Upper lobe of right lung (tissue), 1 donor: ENCODE measurements around the gene SNRPA1. TPM values are rescaled to one million over a fixed set of nuclear protein-coding genes. Genes with fewer than 3 reads are reported as not detected.

ENCODE experiments used
- ATAC-seq: fragments of 200-7000 bp; cut with Tn5 transposase; one replicate; pipeline ENCODE4 v1.9.1; 2020; ENCODE audit warnings: mild to moderate bottlenecking, moderate library complexity
- DNase-seq: peaks from one replicate; pipeline ENCODE4 v3.0.0-alpha.2; 2020
- H3K27ac ChIP-seq: fragments of 200-600 bp; one replicate; pipeline ENCODE4 v1.8.0; 2022
- H3K27me3 ChIP-seq: fragments of 200-600 bp; one replicate; pipeline ENCODE4 v1.8.0; 2022; ENCODE audit warnings: mild to moderate bottlenecking
- H3K36me3 ChIP-seq: fragments of 200-600 bp; one replicate; pipeline ENCODE4 v1.8.0; 2022
- H3K4me1 ChIP-seq: fragments of 200-600 bp; one replicate; pipeline ENCODE4 v1.8.0; 2022
- H3K4me3 ChIP-seq: fragments of 200-600 bp; one replicate; pipeline ENCODE4 v1.8.0; 2022; ENCODE audit warnings: mild to moderate bottlenecking
- H3K9me3 ChIP-seq: fragments of 200-600 bp; one replicate; pipeline ENCODE4 v1.8.0; 2022
- CTCF ChIP-seq: fragments of 200-600 bp; IDR thresholded peaks from one replicate; pipeline ENCODE4 v1.8.0; 2022; ENCODE audit warnings: antibody characterized with exemption
- intact Hi-C: fragments of 100-400 bp; cut with DNase I; formaldehyde crosslinking; loops from one replicate; pipeline ENCODE4 v1.11.0; 2022
- total RNA-seq: library from RNA; stranded (reverse); fragmentation: NEBNext Ultra II Directional; extraction: Animal tissue kit (Norgen Biotek cat#: 25700); gene quantifications from one replicate; pipeline ENCODE4 v1.2.1, GENCODE V29; 2021
- donor health status: DM: no; HTN: yes; CAD: no; lungs with severe emphysema.

Gene SNRPA1
- total RNA-seq, 1 donor from 2014 or later: 40.7 TPM

- Histone ChIP-seq H3K9me3 (no peaks in the 10 kb centered on the region), H3K4me3 (no peak overlapping the region), H3K27me3 (no peaks in the 10 kb centered on the region), H3K4me1 (peaks cover 20% of the 10 kb centered on the region), H3K27ac (no peak overlapping the region), H3K36me3 (peaks cover 67% of the 10 kb centered on the region)
- no peak for TF ChIP-seq CTCF
- intact Hi-C loops: no loop called here
- ATAC-seq: no peak
- no peak for DNase-seq
These were observed 15.0 kb downstream of the SNRPA1 start for GRCh38 chr15:101280007-101280406.

GRCh38 chr15:101277943-101278564 is 17.0 kb downstream of the SNRPA1 start:
- DNase-seq (no peak), ATAC-seq (no peak)
- peak overlapping the region; percentile 69 for H3K27ac ChIP-seq
- H3K4me1 ChIP-seq: peaks cover 20% of the 10 kb centered on the region
- peaks cover 69% of the 10 kb centered on the region for H3K36me3 ChIP-seq
- no peak for TF ChIP-seq CTCF
- intact Hi-C loops: no loop called here
- H3K4me3 ChIP-seq: peak overlapping the region; percentile 87
- H3K9me3 ChIP-seq: no peaks in the 10 kb centered on the region
- H3K27me3 ChIP-seq: no peaks in the 10 kb centered on the region

- H3K36me3 ChIP-seq: peaks cover 69% of the 10 kb centered on the region
- H3K4me1 ChIP-seq: peaks cover 20% of the 10 kb centered on the region
- intact Hi-C loops: no loop called here
These were observed 17.8 kb downstream of the SNRPA1 start, which contains the start of gene SELENOS for GRCh38 chr15:101277038-101277822. SELENOS (minus strand) TSS chr15:101277485; CDS start chr15:101277417, 68 bp downstream.

GRCh38 chr15:101276501-101277037 is 18.5 kb downstream of the SNRPA1 start:
- Histone ChIP-seq H3K4me1 (peaks cover 20% of the 10 kb centered on the region), H3K9me3 (no peaks in the 10 kb centered on the region), H3K36me3 (peaks cover 69% of the 10 kb centered on the region), H3K27ac (peak overlapping the region; percentile 94), H3K27me3 (no peaks in the 10 kb centered on the region), H3K4me3 (peak overlapping the region; percentile 87)
- intact Hi-C loops: no loop called here
- ATAC-seq (no peak), DNase-seq (no peak)
- TF ChIP-seq CTCF: peak; percentile 20

More at GRCh38 chr15:101277038-101277822, 17.8 kb downstream of the SNRPA1 start, which contains the start of gene SELENOS:
- ATAC-seq (peak; percentile 99), DNase-seq (peak; percentile 96)
- Histone ChIP-seq H3K27ac (peak within 1 kb of the TSS; percentile 94), H3K4me3 (peak within 1 kb of the TSS; percentile 87), H3K27me3 (no peaks in the 10 kb centered on the region), H3K9me3 (no peaks in the 10 kb centered on the region)
- TF ChIP-seq CTCF: no peak

GRCh38 chr15:101275018-101275417 is 20.0 kb downstream of the SNRPA1 start:
- H3K4me1 ChIP-seq: peaks cover 20% of the 10 kb centered on the region
- H3K27ac ChIP-seq: no peak overlapping the region
- H3K9me3 ChIP-seq: no peaks in the 10 kb centered on the region
- H3K27me3 ChIP-seq: no peaks in the 10 kb centered on the region
- intact Hi-C loops: no loop called here
- no peak overlapping the region for H3K4me3 ChIP-seq
- no peak for ATAC-seq
- peaks cover 69% of the 10 kb centered on the region for H3K36me3 ChIP-seq
- TF ChIP-seq CTCF: no peak
- DNase-seq: no peak
